ENCODE measurements around the gene DYRK3. TPM values are rescaled to one million over a fixed set of nuclear protein-coding genes. Genes with fewer than 3 reads are reported as not detected.

Gene DYRK3
- total and polyA plus RNA-seq, 2 of the 13 experiments (the other 11 are each of a cell fraction or from before 2014, with no cell fraction given): 0.48 to 2.8 TPM

DNA sequence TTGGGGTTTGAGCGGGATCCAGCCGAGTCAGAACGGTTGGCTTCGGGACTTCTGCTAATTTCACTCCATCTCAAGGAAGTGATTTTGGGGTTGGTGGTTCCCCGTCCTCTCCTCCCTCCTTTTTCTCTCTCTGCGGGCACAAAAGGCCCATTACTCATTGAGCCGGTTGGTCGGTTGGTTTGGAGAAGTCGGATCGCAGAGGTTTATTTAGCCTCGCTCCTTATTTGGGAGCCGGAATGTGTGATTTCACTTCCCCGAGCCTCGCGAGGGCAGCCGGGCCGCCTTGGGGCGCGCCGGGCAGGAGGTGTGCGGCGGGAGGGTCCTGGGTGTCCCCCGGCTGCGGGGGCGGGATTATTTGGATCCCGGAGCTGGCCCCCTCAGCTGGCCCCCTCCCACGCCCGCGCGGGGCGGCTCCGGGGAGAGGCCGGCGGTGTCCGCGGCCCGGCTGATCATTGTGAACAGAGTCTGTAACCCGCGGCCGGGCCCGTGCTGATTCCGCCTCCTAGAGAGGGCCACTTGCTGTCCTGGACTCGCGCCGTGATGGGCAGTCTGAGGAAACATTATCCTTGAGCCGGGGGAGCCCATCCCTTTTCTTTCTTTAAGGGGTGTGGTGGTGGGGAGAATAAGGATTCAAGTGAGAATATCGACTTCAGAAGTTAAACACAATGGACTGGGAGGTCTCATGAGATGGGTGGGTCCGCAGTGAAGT, 50.6 kb downstream of the DYRK3 start (continued):
- TF ChIP-seq, protein P1, sequence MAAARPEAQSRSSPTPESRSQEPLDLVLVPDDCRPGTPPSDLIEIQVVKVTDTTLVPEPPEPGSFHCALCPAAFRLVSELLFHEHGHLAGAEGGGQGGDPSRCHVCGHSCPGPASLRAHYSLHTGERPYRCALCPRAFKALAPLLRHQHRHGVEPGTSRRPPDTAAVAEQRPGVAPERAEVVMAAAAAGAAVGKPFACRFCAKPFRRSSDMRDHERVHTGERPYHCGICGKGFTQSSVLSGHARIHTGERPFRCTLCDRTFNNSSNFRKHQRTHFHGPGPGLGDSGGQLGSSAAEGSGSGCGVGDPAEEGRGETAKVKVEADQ (CRISPR knock-in tag; IDR thresholded peaks at IDR 0.05; ENCODE audit: borderline replicate concordance): 0 out of 2 replicates have a peak, but pooled peaks have one; percentile 20
- TF ChIP-seq RARG (CRISPR knock-in tag; IDR thresholded peaks at IDR 0.05; ENCODE audit: low read depth) (no peak), ZFX (CRISPR knock-in tag; IDR thresholded peaks at IDR 0.05; ENCODE audit: low read depth) (peak; percentile 29; the same call in 1 of the 2 replicates), ETV5 (CRISPR knock-in tag; IDR thresholded peaks at IDR 0.05; ENCODE audit: borderline replicate concordance) (no peak), NFIB (CRISPR knock-in tag; IDR thresholded peaks at IDR 0.05; ENCODE audit: borderline replicate concordance) (no peak), JDP2 (CRISPR knock-in tag; IDR thresholded peaks at IDR 0.05; ENCODE audit: borderline replicate concordance) (no peak), HMGA1 (CRISPR knock-in tag; conservative IDR thresholded peaks at IDR 0.05) (no peak), ZNF572 (CRISPR knock-in tag; IDR thresholded peaks at IDR 0.05) (no peak), REXO4 (CRISPR knock-in tag; IDR thresholded peaks at IDR 0.05; ENCODE audit: borderline replicate concordance) (no peak), SP2 (CRISPR knock-in tag; IDR thresholded peaks at IDR 0.05) (no peak), SRF (IDR thresholded peaks at IDR 0.05; ENCODE audit: low read depth, low read length) (peak; percentile 96), ZNF235 (CRISPR knock-in tag; IDR thresholded peaks at IDR 0.05; ENCODE audit: borderline replicate concordance) (no peak), REL (CRISPR knock-in tag; conservative IDR thresholded peaks at IDR 0.05) (no peak), ZNF672 (CRISPR knock-in tag; IDR thresholded peaks at IDR 0.05) (no peak), NFYC (CRISPR knock-in tag; IDR thresholded peaks at IDR 0.05) (no peak), ZNF30 (CRISPR knock-in tag; IDR thresholded peaks at IDR 0.05) (no peak)
- TF ChIP-seq, protein P2, sequence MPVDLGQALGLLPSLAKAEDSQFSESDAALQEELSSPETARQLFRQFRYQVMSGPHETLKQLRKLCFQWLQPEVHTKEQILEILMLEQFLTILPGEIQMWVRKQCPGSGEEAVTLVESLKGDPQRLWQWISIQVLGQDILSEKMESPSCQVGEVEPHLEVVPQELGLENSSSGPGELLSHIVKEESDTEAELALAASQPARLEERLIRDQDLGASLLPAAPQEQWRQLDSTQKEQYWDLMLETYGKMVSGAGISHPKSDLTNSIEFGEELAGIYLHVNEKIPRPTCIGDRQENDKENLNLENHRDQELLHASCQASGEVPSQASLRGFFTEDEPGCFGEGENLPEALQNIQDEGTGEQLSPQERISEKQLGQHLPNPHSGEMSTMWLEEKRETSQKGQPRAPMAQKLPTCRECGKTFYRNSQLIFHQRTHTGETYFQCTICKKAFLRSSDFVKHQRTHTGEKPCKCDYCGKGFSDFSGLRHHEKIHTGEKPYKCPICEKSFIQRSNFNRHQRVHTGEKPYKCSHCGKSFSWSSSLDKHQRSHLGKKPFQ (CRISPR knock-in tag; IDR thresholded peaks at IDR 0.05; ENCODE audit: insufficient replicate concordance): peak; percentile 37
- TF ChIP-seq, protein P3, sequence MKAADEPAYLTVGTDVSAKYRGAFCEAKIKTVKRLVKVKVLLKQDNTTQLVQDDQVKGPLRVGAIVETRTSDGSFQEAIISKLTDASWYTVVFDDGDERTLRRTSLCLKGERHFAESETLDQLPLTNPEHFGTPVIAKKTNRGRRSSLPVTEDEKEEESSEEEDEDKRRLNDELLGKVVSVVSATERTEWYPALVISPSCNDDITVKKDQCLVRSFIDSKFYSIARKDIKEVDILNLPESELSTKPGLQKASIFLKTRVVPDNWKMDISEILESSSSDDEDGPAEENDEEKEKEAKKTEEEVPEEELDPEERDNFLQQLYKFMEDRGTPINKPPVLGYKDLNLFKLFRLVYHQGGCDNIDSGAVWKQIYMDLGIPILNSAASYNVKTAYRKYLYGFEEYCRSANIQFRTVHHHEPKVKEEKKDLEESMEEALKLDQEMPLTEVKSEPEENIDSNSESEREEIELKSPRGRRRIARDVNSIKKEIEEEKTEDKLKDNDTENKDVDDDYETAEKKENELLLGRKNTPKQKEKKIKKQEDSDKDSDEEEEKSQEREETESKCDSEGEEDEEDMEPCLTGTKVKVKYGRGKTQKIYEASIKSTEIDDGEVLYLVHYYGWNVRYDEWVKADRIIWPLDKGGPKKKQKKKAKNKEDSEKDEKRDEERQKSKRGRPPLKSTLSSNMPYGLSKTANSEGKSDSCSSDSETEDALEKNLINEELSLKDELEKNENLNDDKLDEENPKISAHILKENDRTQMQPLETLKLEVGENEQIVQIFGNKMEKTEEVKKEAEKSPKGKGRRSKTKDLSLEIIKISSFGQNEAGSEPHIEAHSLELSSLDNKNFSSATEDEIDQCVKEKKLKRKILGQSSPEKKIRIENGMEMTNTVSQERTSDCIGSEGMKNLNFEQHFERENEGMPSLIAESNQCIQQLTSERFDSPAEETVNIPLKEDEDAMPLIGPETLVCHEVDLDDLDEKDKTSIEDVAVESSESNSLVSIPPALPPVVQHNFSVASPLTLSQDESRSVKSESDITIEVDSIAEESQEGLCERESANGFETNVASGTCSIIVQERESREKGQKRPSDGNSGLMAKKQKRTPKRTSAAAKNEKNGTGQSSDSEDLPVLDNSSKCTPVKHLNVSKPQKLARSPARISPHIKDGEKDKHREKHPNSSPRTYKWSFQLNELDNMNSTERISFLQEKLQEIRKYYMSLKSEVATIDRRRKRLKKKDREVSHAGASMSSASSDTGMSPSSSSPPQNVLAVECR (CRISPR knock-in tag; IDR thresholded peaks at IDR 0.05; ENCODE audit: borderline replicate concordance): peak; percentile 44; the same call in 1 of the 2 replicates
